B cell (primary cell): Measurements from ENCODE around the gene TBRG4.

Experiments
- EZH2 ChIP-seq: IDR thresholded peaks from 2 replicates; pipeline ENCODE4 v1.6.1; 2012; ENCODE audit warnings: borderline replicate concordance, low read depth, mild to moderate bottlenecking, moderate library complexity, low read length; ENCODE audit not compliant: insufficient read depth, poor library complexity, severe bottlenecking
- TF ChIP-seq, protein P1 (sequence below): fragments of 200-600 bp; IDR thresholded peaks from one replicate; pipeline ENCODE4 v1.8.0; 2022; ENCODE audit warnings: antibody characterized with exemption, mild to moderate bottlenecking

DNA sequence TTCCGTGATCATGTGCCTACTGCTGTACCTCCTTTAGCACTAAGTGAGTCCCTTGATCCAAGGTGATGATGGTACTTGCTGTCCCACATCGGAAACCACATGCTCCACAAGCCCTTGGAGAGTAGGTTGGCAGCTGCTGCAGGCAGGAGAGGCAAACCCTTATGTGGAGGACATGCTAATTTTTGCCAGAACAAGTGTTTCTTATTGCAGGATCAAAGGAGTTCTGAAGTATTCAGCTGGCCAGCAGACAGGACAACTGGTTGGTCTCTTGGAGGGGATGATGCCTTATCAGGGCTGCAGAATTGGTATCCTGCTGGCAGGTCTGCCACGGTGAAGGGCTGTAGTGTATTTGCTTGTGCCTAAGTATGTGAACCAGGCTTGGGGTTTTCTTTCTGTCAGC is 59.5 kb downstream of the TBRG4 start:
- TF ChIP-seq, protein P1, sequence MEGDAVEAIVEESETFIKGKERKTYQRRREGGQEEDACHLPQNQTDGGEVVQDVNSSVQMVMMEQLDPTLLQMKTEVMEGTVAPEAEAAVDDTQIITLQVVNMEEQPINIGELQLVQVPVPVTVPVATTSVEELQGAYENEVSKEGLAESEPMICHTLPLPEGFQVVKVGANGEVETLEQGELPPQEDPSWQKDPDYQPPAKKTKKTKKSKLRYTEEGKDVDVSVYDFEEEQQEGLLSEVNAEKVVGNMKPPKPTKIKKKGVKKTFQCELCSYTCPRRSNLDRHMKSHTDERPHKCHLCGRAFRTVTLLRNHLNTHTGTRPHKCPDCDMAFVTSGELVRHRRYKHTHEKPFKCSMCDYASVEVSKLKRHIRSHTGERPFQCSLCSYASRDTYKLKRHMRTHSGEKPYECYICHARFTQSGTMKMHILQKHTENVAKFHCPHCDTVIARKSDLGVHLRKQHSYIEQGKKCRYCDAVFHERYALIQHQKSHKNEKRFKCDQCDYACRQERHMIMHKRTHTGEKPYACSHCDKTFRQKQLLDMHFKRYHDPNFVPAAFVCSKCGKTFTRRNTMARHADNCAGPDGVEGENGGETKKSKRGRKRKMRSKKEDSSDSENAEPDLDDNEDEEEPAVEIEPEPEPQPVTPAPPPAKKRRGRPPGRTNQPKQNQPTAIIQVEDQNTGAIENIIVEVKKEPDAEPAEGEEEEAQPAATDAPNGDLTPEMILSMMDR: no peak
- no peak for TF ChIP-seq EZH2
